HUDEP-2 (cell line): ENCODE results near the gene RABGAP1L.
"Not testable (repeated sequence)": the region's sequence is repeated elsewhere in the genome, so short reads cannot be mapped to it uniquely, and the experiment has no call there.

ENCODE experiments used
- DNase-seq, 76 experiments: peaks; one replicate each; lab custom pipeline; 2025; ENCODE audit not compliant: unreplicated experiment in 76 of 76; lab: John Stamatoyannopoulos, UW

The RABGAP1L gene

DNA sequence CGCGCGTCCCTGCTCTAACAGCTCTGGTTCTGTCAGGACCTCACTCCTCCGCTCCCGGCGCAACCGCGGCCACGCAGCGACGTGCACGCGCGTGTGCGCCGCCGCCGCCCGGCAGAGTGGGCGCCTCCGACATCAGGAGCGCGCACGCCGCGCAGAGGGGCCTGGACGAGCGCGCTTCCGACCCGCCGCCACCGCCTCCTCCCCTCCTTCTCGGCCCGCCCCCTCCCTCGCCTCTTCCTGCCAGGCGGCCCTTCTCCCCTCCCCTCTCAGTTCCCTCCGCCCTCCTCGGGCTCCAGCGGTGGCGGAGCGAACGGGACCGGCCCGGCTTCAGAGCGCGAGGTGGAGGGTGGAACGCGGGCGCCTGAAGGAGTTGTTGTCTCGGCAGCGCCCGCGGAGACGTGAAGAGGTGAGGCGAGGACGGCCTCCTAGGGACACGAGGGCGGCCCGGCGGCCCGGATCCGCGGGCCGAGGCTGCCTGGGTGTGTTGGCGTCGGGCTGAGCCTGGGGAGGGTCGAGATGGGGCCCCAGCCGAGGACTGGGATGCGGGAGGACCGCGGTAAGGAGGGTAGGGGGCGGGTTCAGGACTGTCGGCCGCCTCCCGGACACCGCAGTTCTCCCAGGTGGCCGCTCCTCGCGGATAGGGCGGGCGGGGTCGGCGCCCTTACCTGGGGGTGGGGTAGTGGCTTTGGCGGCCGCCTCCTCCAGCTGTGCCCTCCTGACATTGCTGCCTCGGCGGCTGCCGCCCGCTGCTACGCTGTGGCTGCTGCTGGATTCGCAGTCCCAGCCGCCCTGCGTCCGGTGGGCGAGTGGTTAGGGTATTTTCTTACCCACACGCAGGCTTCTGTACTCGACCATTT, at the start of gene RABGAP1L:
TSS of gene RABGAP1L (plus strand) at position 269 of the 857 bp plus-strand sequence.
- DNase-seq: peak in 74 of 76 experiments; percentile 65 to 96 (median 89)

DNA sequence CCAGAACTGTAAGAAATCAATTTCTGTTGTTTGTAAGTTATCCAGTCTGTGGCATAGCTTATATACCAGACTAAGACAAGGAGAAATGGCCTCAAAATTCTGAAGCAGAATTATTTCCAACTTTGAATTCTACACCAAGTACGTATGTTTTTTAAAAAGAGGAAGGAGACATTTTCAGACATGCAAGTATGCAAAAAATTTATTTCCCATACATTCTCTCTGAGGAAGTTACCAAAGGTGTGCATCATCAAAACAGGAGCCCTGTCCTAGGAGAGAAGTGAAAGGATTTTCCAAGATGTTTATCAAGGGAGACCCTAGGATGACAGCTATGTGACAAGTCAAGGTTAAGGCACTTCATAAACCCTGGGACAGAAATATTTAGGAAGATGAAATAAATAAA, 49.3 kb upstream of the RABGAP1L start:
- no peak for DNase-seq

DNA sequence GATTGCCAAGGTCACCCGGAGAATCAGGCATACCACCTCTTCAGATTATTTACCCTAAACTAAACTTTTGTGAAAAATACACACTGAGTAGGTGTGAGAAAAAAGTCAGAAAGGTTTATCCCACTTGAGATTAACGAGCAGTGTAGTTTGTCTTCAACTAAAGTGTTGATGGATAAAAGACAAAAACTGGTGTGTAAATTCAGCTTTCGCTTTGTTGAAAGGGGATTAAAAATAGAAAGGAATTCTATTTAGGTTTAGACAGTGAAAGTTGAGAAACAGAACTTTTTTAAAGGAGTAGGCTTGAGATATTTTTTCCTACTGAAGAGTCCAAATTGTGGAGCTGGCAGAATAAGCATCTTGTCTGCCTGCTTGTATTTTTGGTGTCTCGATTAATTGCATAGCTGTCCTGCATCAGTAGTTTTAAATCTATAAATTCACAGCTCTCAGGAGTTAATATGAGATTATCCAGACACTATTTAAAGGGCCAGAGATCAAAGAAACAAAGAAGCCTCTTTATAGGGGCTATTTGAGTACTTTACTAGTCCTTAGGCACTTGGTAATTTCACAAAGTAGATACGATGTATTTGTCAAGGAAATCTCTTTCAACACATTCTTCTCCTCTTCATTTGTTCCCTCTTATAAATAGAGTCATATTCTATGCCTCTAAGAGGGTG, 46.7 kb upstream of the RABGAP1L start:
- no peak for DNase-seq

DNA sequence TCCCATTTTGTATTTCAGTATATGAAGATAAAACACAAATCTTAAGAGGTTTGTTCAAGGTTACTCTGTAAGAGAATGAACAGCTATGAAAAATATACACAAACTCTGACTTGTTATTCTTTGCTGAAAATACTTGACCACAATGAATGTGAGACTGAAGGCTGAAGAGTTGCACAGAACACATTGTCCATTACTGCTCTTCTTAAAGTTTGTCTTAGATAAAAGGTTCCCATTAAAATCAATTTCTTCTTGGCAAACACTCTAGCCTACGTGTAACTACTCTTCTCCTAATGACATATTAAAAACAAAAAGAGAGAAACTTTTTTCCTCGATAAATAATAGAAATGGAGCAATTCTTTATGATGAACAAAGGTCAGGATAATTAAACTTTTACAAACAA, 45.2 kb upstream of the RABGAP1L start:
- no peak for DNase-seq

DNA sequence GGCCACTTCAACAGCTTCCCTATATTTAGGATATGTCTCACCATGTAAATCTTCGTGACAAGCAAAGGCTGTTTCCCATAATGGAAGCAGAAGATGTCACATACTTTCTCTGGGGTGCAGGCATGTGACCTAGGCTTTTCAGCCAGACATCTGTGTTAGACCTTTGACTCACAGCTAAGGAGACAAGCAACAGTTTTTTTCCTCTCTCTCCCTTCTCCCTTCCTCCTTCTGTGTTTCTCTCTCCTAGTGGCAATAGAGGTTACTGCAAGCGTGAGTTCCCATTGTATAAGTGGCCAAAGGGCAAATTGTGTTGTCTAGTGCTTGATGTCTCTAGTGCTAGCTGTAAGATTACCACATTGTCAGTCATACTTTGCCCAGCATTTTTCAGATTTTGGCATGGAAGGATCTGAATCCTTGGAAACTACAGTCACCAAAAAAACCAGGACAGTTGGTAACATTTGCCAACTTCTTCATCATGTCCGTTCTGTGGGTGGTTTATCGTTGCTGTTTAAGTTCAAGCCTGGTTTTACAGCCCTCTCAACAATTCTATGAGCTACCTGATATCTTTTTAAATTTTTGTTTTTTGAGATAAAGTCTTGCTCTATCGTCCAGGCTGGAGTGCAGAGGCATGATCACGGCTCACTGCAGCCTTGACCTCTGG, 44.4 kb upstream of the RABGAP1L start:
- DNase-seq: peak in 40 of 76 experiments; percentile 2 to 73 (median 44)

DNA sequence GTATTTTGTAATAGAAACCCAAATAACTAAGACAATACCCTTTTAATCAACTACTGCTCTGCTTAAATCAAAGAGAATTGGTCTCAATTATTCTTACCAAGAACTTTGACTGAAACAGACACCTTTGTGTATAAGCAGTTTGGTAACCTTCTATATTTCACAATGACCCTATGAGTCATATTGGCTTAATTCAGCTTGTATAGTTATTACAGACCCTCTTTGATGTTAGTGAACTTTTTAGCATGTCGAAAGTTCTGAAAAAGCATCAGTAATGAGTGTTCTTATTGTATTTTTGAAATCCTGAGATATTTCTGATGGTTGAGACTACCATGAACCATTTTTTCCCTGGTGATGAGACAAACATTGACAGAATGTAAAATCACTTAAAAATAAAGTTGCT, 43.3 kb upstream of the RABGAP1L start:
- no peak for DNase-seq

DNA sequence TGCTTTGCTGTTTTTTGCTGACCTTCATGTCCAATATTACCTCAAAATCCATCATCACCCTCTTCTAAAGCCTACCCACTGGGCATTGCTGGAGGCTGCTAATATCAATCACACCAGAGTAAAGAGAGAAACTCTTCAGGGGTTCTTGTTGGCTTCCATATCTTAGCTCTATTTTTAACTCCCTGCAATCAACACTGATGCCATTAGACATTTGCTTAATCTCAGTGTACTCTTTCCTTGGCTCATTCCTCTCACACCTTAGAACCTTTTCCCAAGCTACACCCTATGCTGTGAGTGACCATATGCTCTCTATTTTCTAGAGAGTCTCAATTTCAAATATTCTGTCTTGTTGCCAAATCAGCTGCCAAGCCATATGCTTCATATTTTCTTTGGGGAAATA, 40.6 kb upstream of the RABGAP1L start:
- no peak for DNase-seq

DNA sequence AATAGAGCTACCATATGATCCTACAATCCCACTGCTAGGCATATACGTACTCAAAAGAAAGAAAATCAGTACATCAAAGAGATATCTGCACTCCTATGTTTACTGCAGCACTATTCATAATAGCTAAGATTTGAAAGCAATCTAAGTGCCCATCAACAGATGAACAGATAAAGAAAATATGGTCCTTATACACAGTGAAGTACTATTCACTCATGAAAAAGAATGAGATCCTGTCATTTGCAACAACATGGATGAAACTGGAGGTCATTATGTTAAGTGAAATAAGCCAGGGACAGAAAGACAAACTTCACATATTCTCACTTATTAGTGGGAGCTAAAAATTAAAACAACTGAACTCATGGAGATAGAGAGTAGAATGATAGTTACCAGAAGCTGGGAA, 37.0 kb upstream of the RABGAP1L start:
- not testable (repeated sequence) for DNase-seq

DNA sequence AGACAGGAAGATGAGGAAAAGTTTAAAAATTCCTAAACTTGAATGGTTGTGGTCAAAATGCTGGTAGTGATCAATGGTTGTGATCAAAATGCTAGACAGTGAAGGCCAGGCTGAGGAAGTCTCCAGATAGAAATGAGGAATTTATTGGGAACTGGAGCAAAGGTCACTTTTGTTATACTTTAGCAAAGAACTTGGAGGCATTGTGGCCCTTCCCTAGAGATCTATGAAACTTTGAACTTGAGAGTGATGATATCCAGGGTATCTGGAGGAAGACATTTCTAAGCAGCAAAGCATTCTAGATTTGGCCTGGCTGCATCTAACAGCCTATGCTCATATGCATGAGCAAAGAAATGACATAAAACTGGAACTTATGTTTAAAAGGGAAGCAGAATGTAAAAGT, 35.5 kb upstream of the RABGAP1L start:
- DNase-seq: no peak

DNA sequence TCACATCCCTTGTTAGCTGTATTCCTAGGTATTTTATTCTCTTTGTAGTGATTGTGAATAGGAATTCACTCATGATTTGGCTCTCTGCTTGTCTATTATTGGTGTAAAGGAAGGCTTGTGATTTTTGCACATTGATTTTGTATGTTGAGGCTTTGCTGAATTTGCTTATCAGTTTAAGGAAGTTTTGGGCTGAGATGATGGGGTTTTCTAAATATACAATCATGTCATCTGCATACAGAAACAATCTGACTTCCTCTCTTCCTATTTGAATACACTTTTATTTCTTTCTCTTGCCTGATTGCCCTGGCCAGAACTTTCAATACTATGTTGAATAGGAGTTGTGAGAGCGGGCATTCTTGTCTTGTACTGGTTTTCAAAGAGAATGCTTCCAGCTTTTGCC, 32.1 kb upstream of the RABGAP1L start:
- DNase-seq: not testable (repeated sequence)

DNA sequence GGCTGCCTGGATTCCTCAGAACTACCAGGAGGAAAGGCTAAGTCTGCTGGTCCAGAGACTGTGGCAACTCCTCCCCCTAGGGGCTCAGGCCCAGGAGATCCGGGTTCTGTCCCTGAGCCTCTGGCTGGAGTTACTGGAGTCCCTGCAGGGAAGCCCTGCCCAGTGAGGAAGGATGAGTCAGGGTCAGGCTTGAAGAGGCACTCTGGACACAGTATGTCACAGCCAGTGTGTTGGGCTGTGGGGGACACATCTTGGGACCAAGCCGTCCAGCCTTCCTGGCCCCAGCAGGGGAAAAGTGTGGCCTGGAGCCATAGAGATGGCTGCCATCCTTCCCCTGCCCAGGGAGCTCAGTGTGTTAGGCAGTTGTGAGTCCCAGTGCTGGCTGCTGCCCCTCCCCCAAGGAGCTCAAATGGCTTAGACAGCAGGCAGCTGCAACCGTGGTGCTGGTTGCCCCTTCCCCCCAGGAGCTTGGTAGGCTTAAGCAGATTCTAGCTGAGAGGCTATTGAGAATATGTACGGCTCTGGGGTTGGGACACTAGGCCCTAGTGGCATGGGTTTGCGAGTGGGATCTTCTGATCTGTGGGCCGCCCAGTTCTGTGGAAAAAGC, 28.2 kb upstream of the RABGAP1L start:
- no peak for DNase-seq

DNA sequence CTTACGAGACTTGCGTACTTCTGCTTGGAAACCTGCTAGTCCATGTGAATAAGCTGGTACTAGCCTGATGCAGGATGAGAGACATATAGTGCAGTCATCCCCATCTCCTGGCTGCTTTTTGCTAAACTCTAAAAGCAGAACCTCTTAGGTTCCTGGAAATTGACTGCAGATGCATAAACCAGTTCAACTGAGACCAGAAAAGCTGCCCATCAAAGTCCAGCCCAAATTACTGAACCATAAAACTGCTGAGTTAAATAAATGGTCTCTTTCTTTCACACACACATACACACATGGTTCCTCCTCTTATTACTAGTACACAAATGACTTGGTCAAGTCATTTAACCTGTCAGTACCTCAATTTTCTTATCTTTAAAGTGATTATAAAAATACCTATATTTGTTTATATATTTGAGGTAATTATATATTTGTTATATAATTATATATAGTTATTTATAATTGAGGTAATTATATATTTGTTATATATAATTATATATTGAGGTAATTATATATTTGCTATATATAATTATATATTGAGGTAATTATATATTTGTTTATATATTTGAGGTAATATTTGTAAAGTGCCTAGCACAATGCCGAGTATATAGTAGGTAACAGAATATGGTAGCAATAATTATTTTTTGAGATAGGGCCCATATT, 25.2 kb upstream of the RABGAP1L start:
- no peak for DNase-seq

DNA sequence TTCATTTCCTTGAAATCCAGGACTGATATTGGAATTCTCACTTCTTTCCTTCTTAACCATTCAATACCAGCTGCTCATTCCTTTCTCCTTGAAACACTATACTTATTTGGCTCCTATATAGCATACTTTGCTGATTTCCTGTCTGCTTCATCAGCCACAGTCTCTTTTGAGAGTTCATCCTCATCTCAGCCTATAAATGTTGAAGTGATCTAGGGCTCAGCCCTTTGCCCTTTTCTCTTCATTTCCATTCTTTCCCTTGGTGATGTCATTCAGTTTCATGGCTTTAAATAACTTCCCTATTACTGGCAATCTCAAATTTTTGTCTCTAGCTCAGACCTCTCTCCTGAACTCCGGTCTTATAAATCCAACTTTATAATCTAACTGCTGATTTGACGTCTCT, 24.1 kb upstream of the RABGAP1L start:
- DNase-seq: no peak

DNA sequence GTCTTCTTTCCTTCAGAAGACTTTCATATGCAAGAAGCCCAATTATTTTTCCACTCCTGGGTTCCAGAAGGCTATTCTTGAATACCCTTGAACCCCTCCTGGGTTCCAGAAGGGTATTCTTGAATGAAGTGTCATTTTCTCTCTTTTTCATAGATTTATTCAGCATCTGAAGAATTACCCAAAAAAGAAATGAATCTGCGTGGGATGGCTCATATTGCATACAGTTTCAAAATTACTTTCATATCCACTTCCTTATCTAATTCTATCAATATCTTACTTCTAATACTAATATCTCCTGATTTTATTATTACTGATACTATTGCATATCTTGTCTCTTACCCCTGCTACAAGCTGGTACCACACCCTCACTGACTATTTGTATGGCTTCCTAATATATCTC, 22.6 kb upstream of the RABGAP1L start:
- DNase-seq: no peak

DNA sequence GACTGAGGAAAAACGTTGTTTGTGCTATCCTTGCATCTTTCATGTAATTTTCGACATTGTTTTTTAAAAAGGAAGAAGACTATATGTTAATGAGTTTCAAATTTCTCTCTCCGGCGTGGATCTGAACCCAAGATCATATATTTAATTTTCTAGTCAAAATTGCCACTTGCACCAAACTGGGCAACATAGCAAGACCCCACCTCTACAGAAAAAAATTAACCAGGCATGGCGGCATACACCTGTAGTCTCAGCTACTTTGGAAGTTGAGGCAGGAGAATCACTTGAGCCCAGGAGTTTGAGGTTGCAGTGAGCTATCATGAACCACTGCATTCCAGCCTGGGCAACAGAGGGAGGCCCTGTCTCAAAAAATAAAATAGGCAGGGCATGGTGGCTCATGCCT, 16.5 kb upstream of the RABGAP1L start:
- no peak for DNase-seq

DNA sequence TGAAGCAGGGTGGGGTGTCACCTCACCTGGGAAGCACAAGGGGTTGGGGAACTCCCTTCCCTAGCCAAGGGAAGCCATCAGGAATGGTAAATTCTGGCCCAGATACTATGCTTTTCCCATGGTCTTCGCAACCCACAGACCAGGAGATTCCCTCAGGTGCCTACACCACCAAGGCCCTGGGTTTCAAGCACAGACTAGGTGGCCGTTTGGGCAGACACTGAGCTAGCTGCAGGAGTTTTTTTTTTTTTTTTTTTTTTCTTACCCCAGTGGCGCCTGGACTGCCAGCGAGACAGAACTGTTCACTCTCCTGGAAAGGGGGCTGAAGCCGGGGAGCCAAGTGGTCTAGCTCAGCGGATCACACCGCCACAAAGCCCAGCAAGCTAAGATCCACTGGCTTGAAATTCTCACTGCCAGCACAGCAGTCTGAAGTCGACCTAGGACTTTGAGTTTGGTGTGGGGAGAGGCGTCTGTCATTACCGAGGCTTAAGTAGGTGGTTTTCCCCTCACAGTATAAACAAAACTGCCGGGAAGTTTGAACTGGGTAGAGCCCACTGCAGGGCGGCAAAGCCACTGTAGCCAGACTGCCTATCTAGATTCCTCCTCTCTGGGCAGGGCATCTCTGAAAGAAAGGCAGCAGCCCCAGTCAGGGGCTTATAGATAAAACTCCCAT, 15.5 kb upstream of the RABGAP1L start:
- peak in 14 of 76 experiments; percentile 1 to 36 (median 9) for DNase-seq

DNA sequence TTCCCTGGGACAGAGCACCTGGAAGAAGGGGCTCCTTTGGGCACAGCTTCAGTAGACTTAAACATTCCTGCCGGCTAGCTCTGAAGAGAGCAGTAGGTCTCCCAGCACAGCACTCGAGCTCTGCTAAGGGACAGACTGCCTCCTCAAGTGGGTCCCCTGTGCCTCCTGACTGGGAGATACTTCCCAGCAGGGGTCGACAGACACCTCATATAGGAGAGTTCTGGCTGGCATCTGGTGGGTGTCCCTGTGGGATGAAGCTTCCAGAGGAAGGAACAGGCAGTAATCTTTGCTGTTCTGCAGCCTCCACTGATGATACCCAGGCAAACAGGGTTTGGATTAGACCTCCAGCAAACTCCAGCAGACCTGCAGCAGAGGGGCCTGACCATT, 14.9 kb upstream of the RABGAP1L start:
- DNase-seq: not testable (repeated sequence)

DNA sequence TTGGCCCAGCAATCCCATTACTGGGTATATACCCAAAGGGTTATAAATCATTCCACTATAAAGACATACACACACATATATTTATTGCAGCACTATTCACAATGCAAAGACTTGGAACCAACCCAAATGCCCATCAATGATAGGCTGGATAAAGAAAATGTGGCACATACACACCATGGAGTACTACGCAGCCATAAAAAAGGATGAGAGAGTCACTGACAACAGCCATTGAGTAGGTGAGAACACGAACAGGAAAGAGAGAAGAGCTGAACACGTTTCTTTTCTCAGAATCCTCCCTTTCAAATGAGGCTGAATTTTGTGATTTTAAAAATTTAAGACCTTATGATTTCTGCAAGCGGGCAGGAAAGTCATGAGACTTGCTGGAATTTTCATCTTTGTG, 10.1 kb upstream of the RABGAP1L start:
- no peak for DNase-seq

DNA sequence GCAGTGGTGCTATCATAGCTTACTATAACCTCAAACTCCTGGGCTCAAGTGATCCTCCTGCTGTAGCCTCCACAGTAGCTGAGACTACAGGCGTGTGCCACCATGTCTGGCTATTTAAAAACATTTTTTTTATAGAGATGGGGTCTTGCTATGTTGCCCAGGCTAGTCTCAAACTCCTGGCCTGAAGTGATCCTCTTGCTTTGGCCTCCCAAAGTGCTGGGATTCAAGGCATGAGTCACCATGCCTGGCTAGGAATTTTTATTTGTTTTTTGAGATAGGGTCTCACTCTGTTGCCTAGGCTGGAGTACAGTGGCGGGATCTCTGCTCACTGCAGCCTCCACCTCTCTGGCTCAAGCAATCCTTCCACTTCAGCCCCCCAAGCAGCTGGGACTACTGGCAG, 8.8 kb upstream of the RABGAP1L start:
- no peak for DNase-seq

DNA sequence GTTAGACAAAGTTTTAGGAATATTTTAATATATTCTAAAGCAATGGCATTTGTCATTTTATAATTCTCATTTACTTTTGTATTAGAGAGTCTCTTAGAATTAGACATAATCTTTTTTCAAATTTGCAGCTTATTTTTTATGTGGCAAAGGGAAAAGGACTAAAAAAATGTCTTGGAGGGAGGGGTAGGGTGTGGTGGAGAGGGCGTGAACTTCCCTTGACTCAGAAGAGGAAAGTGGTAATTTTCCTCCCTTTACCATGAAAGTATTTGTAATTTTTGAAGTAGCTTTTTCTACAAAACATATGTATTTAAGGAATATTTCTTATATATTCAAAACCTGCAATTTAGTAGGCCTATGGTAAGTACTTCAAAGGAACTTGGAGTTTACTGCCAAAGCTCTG, 6.9 kb upstream of the RABGAP1L start:
- no peak for DNase-seq
